Measurements from ENCODE around the gene TUBB4B. TPM values are rescaled to one million over a fixed set of nuclear protein-coding genes. Genes with fewer than 3 reads are reported as not detected.

TUBB4B gene
- polyA plus RNA-seq (2011; rRNA removed) (223 and 262 TPM in 2 replicates), polyA minus RNA-seq (2011; rRNA and poly(A)+ RNA removed) (180 and 232 TPM in 2 replicates)

DNA sequence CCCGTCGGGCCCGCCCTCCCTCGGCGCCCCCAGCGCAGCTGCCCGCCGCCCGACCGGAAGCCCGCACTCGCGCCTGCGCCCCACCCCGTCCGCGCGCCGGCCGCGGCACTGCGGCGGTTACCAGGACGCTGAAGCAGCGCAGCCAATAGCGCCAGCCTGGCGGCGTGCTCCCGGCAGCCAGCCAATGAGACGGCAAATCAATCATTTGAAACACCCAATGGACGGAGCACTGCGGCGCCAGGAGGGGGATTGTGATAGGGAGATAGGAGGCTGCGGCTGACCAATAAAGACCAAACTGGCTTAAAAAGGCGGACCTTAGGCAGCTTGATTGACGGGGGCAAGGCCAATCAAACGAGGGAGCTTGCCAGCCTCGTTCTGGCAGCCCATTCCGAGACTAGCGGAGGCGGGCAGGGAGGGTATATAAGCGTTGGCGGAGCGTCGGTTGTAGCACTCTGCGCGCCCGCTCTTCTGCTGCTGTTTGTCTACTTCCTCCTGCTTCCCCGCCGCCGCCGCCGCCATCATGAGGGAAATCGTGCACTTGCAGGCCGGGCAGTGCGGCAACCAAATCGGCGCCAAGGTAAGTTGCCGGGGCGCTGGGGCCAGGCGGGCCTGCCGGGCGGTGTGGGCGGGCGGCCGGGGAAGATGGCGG, at the start of gene TUBB4B:
TSS of gene TUBB4B (plus strand) at position 447 of the 649 bp plus-strand sequence. CDS start at position 521, 74 bp downstream.
- peak within 1 kb of the TSS; percentile 82 for H3K4me3 ChIP-seq (ENCODE audit: low read depth, low read length)
- H3K27me3 ChIP-seq (ENCODE audit: control insufficient read depth, insufficient read depth, low read length), result no peaks in the 10 kb centered on the region
- peak within 1 kb of the TSS; percentile 83 for H3K27ac ChIP-seq (ENCODE audit: low read depth, low read length)
- POLR2A ChIA-PET, result interaction anchor here (0.5 to 5.7 kb wide), 46 partner anchors 11 to 1131 kb away, joined by 3 to 146 read pairs (median 4); partner anchors contain the start of genes ANAPC2, CYSRT1, EXD3 and MAN1B1
- H3K9me3 ChIP-seq (ENCODE audit: control insufficient read depth, insufficient read depth, low read length), result no peaks in the 10 kb centered on the region; the same call in 1 of the 2 replicates
- CTCF ChIA-PET, result interaction anchor here (1.0 kb wide), 1 partner anchor 212 kb away, joined by 3 read pairs; no protein-coding TSS in a partner anchor
- TF ChIP-seq CTCF (IDR thresholded peaks at IDR 0.05; ENCODE audit: low read depth, low read length), result no peak
- peak; percentile 100 for DNase-seq (ENCODE audit: low read depth, low spot score)

DNA sequence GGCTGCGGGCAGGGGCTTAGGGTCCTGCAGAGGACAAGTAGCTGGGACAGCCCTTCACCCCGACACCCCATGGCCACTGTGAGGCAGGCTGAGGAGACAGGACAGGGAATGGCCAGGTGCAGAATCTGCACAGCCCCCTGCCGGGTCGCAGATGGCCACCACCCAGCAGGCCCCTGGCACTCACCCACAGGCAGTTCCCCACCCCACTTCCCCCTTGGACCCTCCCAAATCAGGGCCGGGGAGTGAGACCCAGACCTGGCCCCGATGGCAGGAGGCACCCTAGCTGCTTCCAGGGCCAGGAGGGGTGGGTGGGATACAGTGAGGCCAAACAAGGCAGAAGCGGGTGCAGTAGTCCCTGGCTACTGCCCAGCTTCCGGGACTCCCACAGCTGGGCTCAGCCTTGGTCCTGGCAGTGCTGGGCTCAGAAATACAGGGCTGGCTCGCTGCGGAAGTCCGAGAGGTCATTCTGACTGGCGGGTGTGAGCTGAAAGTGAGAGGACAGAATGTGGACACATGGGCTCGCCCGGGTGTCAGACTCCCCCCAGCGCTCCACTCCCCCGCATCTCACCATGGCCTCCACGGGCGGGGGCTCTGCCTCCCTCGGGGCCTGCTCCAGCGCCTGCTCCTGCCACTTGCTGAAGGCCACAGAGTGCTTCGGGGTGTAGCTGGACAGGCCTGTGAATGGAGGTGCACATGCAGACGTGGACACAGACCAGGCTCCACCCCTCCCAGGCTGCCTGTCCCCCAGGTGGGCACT, 49.2 kb upstream of the TUBB4B start:
- Histone ChIP-seq H3K27me3 (ENCODE audit: control insufficient read depth, insufficient read depth, low read length) (no peaks in the 10 kb centered on the region), H3K27ac (ENCODE audit: low read depth, low read length) (no peak overlapping the region), H3K4me3 (ENCODE audit: low read depth, low read length) (no peak overlapping the region), H3K9me3 (ENCODE audit: control insufficient read depth, insufficient read depth, low read length) (no peaks in the 10 kb centered on the region; the same call in 1 of the 2 replicates)
- ChIA-PET POLR2A (no interaction called here), CTCF (interaction anchor here (1.3 kb wide), 1 partner anchor 45 kb away, joined by 4 read pairs; no protein-coding TSS in a partner anchor)
- DNase-seq (ENCODE audit: low read depth, low spot score), result no peak
- TF ChIP-seq CTCF (IDR thresholded peaks at IDR 0.05; ENCODE audit: low read depth, low read length), result no peak

DNA sequence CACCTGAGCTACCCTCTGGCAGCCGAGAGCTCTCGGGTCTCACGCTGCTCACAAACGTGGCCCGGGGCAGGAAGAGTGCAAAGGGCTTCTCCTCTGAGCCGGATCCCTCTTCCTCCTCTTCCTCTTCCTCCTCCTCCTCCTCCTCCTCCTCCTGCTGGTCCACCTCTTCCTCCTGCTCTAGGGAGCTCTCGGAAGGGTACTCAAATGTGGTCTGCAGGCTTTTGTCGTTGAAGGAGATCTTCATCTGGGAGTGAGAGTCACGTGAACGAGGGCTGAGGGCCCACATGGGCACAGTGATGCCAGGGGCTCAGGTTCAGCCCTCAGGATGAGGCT, 48.7 kb upstream of the TUBB4B start:
- CTCF ChIA-PET, result interaction anchor here (0.6 to 1.3 kb wide), 2 partner anchors 44 to 68 kb away, joined by 3 to 4 read pairs; no protein-coding TSS in a partner anchor
- TF ChIP-seq CTCF (IDR thresholded peaks at IDR 0.05; ENCODE audit: low read depth, low read length), result no peak

DNA sequence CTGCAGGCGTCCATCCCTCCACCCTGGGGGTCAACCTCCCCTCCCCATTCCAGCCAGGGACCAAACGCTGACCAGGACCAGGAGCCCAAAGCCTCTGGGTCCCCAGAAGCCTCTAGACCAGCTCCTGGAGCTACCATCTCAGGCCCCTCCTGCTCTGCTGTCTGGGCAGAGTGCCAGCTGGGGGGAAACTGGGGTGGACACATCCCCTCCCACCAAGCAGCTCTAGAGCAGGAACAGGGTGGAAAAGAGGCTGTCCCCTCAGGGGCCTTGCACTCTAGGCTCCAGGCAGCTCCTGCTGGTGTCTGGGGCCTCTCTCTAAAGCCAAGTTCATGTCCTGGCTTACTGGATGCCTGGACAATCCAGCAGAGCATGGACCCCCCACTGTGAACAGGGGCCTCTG, 48.2 kb upstream of the TUBB4B start:
- no peak overlapping the region for H3K27ac ChIP-seq (ENCODE audit: low read depth, low read length)
- DNase-seq (ENCODE audit: low read depth, low spot score), result no peak
- no peaks in the 10 kb centered on the region; the same call in 1 of the 2 replicates for H3K9me3 ChIP-seq (ENCODE audit: control insufficient read depth, insufficient read depth, low read length)
- H3K27me3 ChIP-seq (ENCODE audit: control insufficient read depth, insufficient read depth, low read length), result no peaks in the 10 kb centered on the region
- CTCF ChIA-PET, result interaction anchor here (0.6 to 1.3 kb wide), 2 partner anchors 44 to 69 kb away, joined by 3 to 4 read pairs; no protein-coding TSS in a partner anchor
- TF ChIP-seq CTCF (IDR thresholded peaks at IDR 0.05; ENCODE audit: low read depth, low read length), result no peak
- POLR2A ChIA-PET, result interaction anchor here (0.6 to 1.1 kb wide), 2 partner anchors 48 to 402 kb away, joined by 3 read pairs; partner anchors contain the start of gene TUBB4B
- H3K4me3 ChIP-seq (ENCODE audit: low read depth, low read length), result no peak overlapping the region

More for the DNA sequence above, 48.7 kb upstream of the TUBB4B start:
- DNase-seq (ENCODE audit: low read depth, low spot score), result no peak
- no peaks in the 10 kb centered on the region; the same call in 1 of the 2 replicates for H3K9me3 ChIP-seq (ENCODE audit: control insufficient read depth, insufficient read depth, low read length)
- H3K27ac ChIP-seq (ENCODE audit: low read depth, low read length), result no peak overlapping the region
- no peak overlapping the region for H3K4me3 ChIP-seq (ENCODE audit: low read depth, low read length)
- POLR2A ChIA-PET, result interaction anchor here (0.6 to 1.1 kb wide), 2 partner anchors 48 to 402 kb away, joined by 3 read pairs; partner anchors contain the start of gene TUBB4B
- H3K27me3 ChIP-seq (ENCODE audit: control insufficient read depth, insufficient read depth, low read length), result no peaks in the 10 kb centered on the region
